ENCODE data around the gene TRPM8. TPM values are rescaled to one million over a fixed set of nuclear protein-coding genes. Genes with fewer than 3 reads are reported as not detected.

TRPM8 gene
- total and polyA plus RNA-seq, 2 of the 13 experiments (the other 11 are each of a cell fraction or from before 2014, with no cell fraction given): 0.12 TPM; not detected in 1

DNA sequence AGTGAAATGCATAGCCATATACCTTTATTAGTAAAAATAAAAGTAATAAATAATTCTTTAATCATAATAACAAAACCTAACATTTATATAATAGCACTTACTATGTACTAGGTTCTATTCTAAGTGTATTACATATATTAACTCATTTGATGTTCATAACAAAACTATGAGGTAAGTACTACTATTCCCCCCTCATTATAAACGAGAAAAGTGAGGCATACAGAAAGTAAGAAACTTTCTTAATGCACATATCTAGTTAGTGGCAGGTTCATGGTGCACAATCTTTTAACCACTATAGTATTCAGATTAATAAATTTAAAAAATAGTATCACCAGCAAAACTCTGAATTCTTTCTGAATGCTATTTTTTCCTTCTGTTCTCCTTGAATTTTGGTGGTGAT, 27.5 kb downstream of the TRPM8 start:
- CTCF ChIA-PET (ENCODE audit: low intra/inter-chr PET ratio, low total read pairs): no interaction called here
- H2AFZ ChIP-seq (ENCODE audit: low read length): no peak overlapping the region
- no peak overlapping the region for H3K4me2 ChIP-seq (ENCODE audit: low read depth, low read length)
- no peak overlapping the region for H3K27ac ChIP-seq (ENCODE audit: extremely low read length, insufficient read depth, low read length)
- in situ Hi-C loops (cut with HindIII; ENCODE audit: extremely low pct_ligation_motif_present, low pct_unique_long_range_greater_than_20kb) (no loop called here), intact Hi-C loops (cut with micrococcal nuclease; ENCODE audit: unreplicated experiment) (no loop called here)
- no peak for DNase-seq (ENCODE audit: low spot score)
- H3K79me2 ChIP-seq (ENCODE audit: insufficient read depth, low read length): no peaks in the 10 kb centered on the region
- FAIRE-seq: no peak
- no peaks in the 10 kb centered on the region for H4K20me1 ChIP-seq (ENCODE audit: insufficient read depth, low read length)
- WGBS (ENCODE audit: low lambda C conversion rate): 0% methylated on average over 1 of the region's 1 CpG
- no peak overlapping the region for H3K9ac ChIP-seq (ENCODE audit: insufficient read depth, low read depth, low read length)
- POLR2A ChIA-PET: no interaction called here
- no TSS peak for BruUV-seq (replicated peaks)
- no peaks in the 10 kb centered on the region for H3K36me3 ChIP-seq (replicated peaks in 1 of 2; ENCODE audit: control insufficient read depth in 1 of 2, insufficient read depth in 2 of 2, low read length in 2 of 2)
- ATAC-seq: no peak
- TF ChIP-seq, protein P1, sequence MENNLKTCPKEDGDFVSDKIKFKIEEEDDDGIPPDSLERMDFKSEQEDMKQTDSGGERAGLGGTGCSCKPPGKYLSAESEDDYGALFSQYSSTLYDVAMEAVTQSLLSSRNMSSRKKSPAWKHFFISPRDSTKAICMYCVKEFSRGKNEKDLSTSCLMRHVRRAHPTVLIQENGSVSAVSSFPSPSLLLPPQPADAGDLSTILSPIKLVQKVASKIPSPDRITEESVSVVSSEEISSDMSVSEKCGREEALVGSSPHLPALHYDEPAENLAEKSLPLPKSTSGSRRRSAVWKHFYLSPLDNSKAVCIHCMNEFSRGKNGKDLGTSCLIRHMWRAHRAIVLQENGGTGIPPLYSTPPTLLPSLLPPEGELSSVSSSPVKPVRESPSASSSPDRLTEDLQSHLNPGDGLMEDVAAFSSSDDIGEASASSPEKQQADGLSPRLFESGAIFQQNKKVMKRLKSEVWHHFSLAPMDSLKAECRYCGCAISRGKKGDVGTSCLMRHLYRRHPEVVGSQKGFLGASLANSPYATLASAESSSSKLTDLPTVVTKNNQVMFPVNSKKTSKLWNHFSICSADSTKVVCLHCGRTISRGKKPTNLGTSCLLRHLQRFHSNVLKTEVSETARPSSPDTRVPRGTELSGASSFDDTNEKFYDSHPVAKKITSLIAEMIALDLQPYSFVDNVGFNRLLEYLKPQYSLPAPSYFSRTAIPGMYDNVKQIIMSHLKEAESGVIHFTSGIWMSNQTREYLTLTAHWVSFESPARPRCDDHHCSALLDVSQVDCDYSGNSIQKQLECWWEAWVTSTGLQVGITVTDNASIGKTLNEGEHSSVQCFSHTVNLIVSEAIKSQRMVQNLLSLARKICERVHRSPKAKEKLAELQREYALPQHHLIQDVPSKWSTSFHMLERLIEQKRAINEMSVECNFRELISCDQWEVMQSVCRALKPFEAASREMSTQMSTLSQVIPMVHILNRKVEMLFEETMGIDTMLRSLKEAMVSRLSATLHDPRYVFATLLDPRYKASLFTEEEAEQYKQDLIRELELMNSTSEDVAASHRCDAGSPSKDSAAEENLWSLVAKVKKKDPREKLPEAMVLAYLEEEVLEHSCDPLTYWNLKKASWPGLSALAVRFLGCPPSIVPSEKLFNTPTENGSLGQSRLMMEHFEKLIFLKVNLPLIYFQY (CRISPR knock-in tag; IDR thresholded peaks at IDR 0.05; ENCODE audit: borderline replicate concordance): no peak
- TF ChIP-seq, protein P2, sequence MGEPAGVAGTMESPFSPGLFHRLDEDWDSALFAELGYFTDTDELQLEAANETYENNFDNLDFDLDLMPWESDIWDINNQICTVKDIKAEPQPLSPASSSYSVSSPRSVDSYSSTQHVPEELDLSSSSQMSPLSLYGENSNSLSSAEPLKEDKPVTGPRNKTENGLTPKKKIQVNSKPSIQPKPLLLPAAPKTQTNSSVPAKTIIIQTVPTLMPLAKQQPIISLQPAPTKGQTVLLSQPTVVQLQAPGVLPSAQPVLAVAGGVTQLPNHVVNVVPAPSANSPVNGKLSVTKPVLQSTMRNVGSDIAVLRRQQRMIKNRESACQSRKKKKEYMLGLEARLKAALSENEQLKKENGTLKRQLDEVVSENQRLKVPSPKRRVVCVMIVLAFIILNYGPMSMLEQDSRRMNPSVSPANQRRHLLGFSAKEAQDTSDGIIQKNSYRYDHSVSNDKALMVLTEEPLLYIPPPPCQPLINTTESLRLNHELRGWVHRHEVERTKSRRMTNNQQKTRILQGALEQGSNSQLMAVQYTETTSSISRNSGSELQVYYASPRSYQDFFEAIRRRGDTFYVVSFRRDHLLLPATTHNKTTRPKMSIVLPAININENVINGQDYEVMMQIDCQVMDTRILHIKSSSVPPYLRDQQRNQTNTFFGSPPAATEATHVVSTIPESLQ (CRISPR knock-in tag; conservative IDR thresholded peaks at IDR 0.05): no peak
- no peak for TF ChIP-seq FOXK1 (CRISPR knock-in tag; IDR thresholded peaks at IDR 0.05; ENCODE audit: borderline replicate concordance, low read depth)
- no peak for TF ChIP-seq MEF2D (CRISPR knock-in tag; IDR thresholded peaks at IDR 0.05)
- no peak for TF ChIP-seq FOXC1 (CRISPR knock-in tag; IDR thresholded peaks at IDR 0.05; ENCODE audit: borderline replicate concordance)
- TF ChIP-seq MYC (CRISPR knock-in tag; IDR thresholded peaks at IDR 0.05; ENCODE audit: borderline replicate concordance): no peak
- no peak for TF ChIP-seq SP140L (CRISPR knock-in tag; IDR thresholded peaks at IDR 0.05; ENCODE audit: borderline replicate concordance)
- no peak for TF ChIP-seq ZSCAN22 (CRISPR knock-in tag; IDR thresholded peaks at IDR 0.05)
- TF ChIP-seq, protein P3, sequence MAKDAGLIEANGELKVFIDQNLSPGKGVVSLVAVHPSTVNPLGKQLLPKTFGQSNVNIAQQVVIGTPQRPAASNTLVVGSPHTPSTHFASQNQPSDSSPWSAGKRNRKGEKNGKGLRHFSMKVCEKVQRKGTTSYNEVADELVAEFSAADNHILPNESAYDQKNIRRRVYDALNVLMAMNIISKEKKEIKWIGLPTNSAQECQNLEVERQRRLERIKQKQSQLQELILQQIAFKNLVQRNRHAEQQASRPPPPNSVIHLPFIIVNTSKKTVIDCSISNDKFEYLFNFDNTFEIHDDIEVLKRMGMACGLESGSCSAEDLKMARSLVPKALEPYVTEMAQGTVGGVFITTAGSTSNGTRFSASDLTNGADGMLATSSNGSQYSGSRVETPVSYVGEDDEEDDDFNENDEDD (CRISPR knock-in tag; IDR thresholded peaks at IDR 0.05; ENCODE audit: borderline replicate concordance): no peak
- TF ChIP-seq, protein P4, sequence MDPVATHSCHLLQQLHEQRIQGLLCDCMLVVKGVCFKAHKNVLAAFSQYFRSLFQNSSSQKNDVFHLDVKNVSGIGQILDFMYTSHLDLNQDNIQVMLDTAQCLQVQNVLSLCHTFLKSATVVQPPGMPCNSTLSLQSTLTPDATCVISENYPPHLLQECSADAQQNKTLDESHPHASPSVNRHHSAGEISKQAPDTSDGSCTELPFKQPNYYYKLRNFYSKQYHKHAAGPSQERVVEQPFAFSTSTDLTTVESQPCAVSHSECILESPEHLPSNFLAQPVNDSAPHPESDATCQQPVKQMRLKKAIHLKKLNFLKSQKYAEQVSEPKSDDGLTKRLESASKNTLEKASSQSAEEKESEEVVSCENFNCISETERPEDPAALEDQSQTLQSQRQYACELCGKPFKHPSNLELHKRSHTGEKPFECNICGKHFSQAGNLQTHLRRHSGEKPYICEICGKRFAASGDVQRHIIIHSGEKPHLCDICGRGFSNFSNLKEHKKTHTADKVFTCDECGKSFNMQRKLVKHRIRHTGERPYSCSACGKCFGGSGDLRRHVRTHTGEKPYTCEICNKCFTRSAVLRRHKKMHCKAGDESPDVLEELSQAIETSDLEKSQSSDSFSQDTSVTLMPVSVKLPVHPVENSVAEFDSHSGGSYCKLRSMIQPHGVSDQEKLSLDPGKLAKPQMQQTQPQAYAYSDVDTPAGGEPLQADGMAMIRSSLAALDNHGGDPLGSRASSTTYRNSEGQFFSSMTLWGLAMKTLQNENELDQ (CRISPR knock-in tag; IDR thresholded peaks at IDR 0.05; ENCODE audit: borderline replicate concordance): no peak
- TF ChIP-seq RFX5 (IDR thresholded peaks at IDR 0.05; ENCODE audit: low read depth, low read length): no peak
- no peak for TF ChIP-seq CBX5 (CRISPR knock-in tag; IDR thresholded peaks at IDR 0.05; ENCODE audit: borderline replicate concordance)
- TF ChIP-seq ZNF260 (CRISPR knock-in tag; IDR thresholded peaks at IDR 0.05; ENCODE audit: borderline replicate concordance, low read depth): no peak
- no peak for TF ChIP-seq ZBTB3 (CRISPR knock-in tag; IDR thresholded peaks at IDR 0.05; ENCODE audit: borderline replicate concordance, low read depth)
- peaks cover 0 to under 1% of the 10 kb centered on the region in 2 experiments; a peak in 1 of 5 replicates for H3K27me3 ChIP-seq (ENCODE audit: control insufficient read depth in 1 of 2, insufficient read depth in 2 of 2, low read length in 2 of 2)
- H3K9me3 ChIP-seq (ENCODE audit: low read length): no peaks in the 10 kb centered on the region
- no peaks in the 10 kb centered on the region for H3K4me1 ChIP-seq (ENCODE audit: insufficient read depth, low read length)
- no peak overlapping the region for H3K4me3 ChIP-seq (replicated peaks in 1 of 3; ENCODE audit: insufficient read depth in 1 of 3, low read depth in 2 of 3, low read length in 3 of 3)
